ENCODE measurements around the gene MTM1.

MTM1 gene

GRCh38 chrX:150683112-150683511 lies 114.7 kb downstream of the MTM1 start:
- ATAC-seq, result no peak

- ATAC-seq, result peak in 1 of 2 donors; percentile 49
Measured at GRCh38 chrX:150683536-150684146, 115.2 kb downstream of the MTM1 start.

GRCh38 chrX:150688911-150689451 lies 120.6 kb downstream of the MTM1 start:
- ATAC-seq, result no peak

- peak; percentile 30 to 31 for ATAC-seq
Measured at GRCh38 chrX:150690126-150690525, 121.7 kb downstream of the MTM1 start.

GRCh38 chrX:150692296-150692695 lies 123.9 kb downstream of the MTM1 start:
- no peak for ATAC-seq

GRCh38 chrX:150692831-150693724 lies 124.7 kb downstream of the MTM1 start, which contains the start of gene MTMR1:
MTMR1 (plus strand) TSS chrX:150693396; CDS start chrX:150693531, 135 bp downstream.
- peak; percentile 34 to 45 for ATAC-seq

- peak; percentile 33 to 35 for ATAC-seq
Measured at GRCh38 chrX:150693725-150694574, 125.5 kb downstream of the MTM1 start.

- ATAC-seq, result peak; percentile 51 to 59
Measured at GRCh38 chrX:150694738-150695410, 126.5 kb downstream of the MTM1 start.

- no peak for ATAC-seq
Measured at GRCh38 chrX:150696331-150696730, 127.9 kb downstream of the MTM1 start.

- ATAC-seq, result no peak
Measured at GRCh38 chrX:150696866-150697265, 128.4 kb downstream of the MTM1 start.

- peak in 1 of 2 donors; percentile 14 for ATAC-seq
Measured at GRCh38 chrX:150697641-150698040, 129.2 kb downstream of the MTM1 start.

- ATAC-seq, result no peak
Measured at GRCh38 chrX:150698981-150699380, 130.6 kb downstream of the MTM1 start.

- no peak for ATAC-seq
Measured at GRCh38 chrX:150700107-150700506, 131.7 kb downstream of the MTM1 start.

- ATAC-seq, result no peak
Measured at GRCh38 chrX:150701377-150701776, 133.0 kb downstream of the MTM1 start.

GRCh38 chrX:150702966-150703694 lies 134.7 kb downstream of the MTM1 start:
- no peak for ATAC-seq

- no peak for ATAC-seq
Measured at GRCh38 chrX:150703695-150703974, 135.2 kb downstream of the MTM1 start.

- ATAC-seq, result peak; percentile 83 to 87
Measured at GRCh38 chrX:150704030-150704613, 135.7 kb downstream of the MTM1 start.

GRCh38 chrX:150712619-150713018 lies 144.2 kb downstream of the MTM1 start:
- ATAC-seq, result no peak

- no peak for ATAC-seq
Measured at GRCh38 chrX:150715184-150715583, 146.8 kb downstream of the MTM1 start.

- no peak for ATAC-seq
Measured at GRCh38 chrX:150719621-150720020, 151.2 kb downstream of the MTM1 start.

Data from activated CD4-positive, CD25-positive, alpha-beta regulatory T cell treated with anti-CD3 and anti-CD28 coated beads, Interleukin-2, amount 50 U/mL, for 24 hours (primary cell).